ENCODE measurements around the gene P4HA3. TPM values are rescaled to one million over a fixed set of nuclear protein-coding genes. Genes with fewer than 3 reads are reported as not detected.

Gene P4HA3
- total RNA-seq, 4 donors from 2014 or later = 0.42 TPM; not detected in 3

DNA sequence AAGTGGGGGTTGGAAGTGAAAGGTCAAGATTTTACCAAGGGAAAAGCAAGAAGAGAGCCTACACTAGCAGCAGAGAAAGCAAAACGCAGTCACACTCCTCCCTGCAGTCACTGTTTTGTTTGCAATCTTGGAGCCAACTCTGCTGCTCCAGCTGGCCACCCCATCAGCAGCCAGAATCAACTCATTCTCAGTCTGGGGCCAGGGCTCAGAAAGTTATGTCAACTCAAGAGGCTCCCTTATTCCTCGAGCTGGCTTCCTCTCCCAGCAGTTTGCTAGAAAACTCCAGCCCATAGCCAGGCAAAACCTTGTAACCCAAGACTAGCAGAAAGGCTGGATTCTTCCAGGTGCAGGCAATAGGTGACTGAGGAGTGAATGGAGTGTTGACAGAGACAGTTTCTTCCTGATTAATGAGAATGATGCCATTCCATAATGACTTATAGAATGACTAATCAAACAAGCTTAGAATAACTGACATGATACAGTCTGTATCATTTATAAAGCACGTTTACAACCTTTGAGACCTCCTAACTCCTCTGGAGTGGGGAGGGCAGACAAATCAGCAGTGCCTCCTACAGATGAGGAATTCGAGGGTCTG lies 53.4 kb downstream of the P4HA3 start:
- no peak for TF ChIP-seq POLR2A (IDR thresholded peaks at IDR 0.05)
- TF ChIP-seq POLR2AphosphoS5 (IDR thresholded peaks at IDR 0.05) = no peak
- TF ChIP-seq, protein P1, sequence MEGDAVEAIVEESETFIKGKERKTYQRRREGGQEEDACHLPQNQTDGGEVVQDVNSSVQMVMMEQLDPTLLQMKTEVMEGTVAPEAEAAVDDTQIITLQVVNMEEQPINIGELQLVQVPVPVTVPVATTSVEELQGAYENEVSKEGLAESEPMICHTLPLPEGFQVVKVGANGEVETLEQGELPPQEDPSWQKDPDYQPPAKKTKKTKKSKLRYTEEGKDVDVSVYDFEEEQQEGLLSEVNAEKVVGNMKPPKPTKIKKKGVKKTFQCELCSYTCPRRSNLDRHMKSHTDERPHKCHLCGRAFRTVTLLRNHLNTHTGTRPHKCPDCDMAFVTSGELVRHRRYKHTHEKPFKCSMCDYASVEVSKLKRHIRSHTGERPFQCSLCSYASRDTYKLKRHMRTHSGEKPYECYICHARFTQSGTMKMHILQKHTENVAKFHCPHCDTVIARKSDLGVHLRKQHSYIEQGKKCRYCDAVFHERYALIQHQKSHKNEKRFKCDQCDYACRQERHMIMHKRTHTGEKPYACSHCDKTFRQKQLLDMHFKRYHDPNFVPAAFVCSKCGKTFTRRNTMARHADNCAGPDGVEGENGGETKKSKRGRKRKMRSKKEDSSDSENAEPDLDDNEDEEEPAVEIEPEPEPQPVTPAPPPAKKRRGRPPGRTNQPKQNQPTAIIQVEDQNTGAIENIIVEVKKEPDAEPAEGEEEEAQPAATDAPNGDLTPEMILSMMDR (IDR thresholded peaks at IDR 0.05) = no peak
- no peak for TF ChIP-seq EP300 (IDR thresholded peaks at IDR 0.05)
- 51% methylated on average over 4 of the region's 4 CpGs for WGBS
- Histone ChIP-seq H3K27ac (no peak overlapping the region), H3K4me3 (no peak overlapping the region), H3K36me3 (peaks cover 22% of the 10 kb centered on the region), H3K9me3 (no peaks in the 10 kb centered on the region), H3K4me1 (peaks cover 4% of the 10 kb centered on the region), H3K27me3 (no peaks in the 10 kb centered on the region)
- DNase-seq (ENCODE audit: low spot score in 2 of 2) = no peak

DNA sequence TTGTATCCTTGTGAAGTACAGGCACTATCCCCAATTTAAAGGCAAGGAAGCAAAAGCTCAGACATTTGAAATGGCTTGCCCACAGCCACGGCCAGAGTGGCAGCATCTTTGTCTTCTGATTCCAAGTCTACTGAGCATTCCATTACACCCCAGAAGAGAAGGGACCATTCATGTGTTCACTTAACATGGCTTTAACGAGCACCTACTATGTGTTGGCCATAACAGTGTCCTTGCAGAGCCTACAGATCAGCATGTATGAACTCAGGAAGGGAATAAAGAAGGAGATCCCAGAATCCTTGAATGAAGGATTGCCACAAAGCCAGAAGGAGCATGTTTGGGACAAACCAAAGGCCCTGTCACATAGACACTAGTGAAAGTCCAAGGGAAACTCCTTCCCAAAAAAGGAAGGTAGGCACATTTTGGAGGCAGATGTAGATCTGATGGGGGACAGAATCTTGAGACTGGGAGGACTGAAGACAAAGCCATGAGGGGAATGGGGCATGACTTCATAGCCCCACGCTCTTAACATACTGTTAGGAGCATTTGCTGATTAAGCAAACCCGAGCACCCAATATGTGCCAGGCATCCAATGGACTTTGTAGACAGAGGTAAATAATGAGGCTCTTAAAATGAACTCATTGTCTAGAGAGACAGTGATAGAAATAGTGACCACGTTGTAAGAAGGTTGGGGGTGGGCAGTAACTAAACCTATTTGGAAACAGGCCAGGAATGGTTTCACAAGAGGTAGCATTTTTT lies 54.9 kb downstream of the P4HA3 start:
- Histone ChIP-seq H3K27me3 (no peaks in the 10 kb centered on the region), H3K4me3 (no peak overlapping the region), H3K9me3 (no peaks in the 10 kb centered on the region), H3K4me1 (peaks cover 4% of the 10 kb centered on the region), H3K36me3 (peaks cover 37% of the 10 kb centered on the region), H3K27ac (no peak overlapping the region)
- no peak for DNase-seq (ENCODE audit: low spot score in 2 of 2)
- 81% methylated on average over 5 of the region's 5 CpGs for WGBS
- TF ChIP-seq POLR2AphosphoS5 (IDR thresholded peaks at IDR 0.05) (no peak), POLR2A (IDR thresholded peaks at IDR 0.05) (no peak), EP300 (IDR thresholded peaks at IDR 0.05) (no peak)
- TF ChIP-seq, protein P1 (IDR thresholded peaks at IDR 0.05) = no peak

DNA sequence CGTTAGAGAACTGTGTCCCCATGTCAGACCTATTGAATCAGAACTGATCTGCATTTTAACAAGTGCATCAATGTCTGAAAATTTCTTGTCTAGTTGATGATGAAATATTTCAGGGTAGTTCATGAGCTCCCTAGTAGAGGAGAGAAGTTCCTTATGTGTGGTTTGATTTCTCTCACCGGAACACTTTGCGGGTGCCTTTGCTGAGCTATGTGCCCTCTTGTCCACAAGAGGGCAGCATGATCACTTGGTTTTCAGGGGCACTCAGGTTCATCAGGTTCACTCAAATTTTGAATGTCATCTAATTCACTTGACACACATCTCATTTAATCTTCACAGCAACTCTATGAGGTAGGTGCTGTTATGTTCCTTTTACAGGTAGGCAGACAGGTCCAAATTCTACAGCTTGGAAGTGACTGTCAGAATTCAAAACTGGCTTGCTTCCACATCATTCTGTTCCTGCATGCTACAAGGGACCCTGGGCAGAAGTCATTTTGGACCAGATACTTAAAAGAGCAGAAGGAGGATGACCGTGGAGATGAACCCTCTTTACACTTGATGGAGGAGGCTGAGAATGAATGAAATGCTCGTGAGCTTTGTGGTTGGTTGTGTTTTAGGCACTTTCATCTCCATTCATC lies 55.6 kb downstream of the P4HA3 start:
- Histone ChIP-seq H3K4me1 (peaks cover 4% of the 10 kb centered on the region), H3K27ac (no peak overlapping the region), H3K4me3 (no peak overlapping the region), H3K27me3 (no peaks in the 10 kb centered on the region), H3K36me3 (peaks cover 44% of the 10 kb centered on the region), H3K9me3 (no peaks in the 10 kb centered on the region)
- WGBS = 48% methylated on average over 5 of the region's 5 CpGs
- TF ChIP-seq, protein P1 (IDR thresholded peaks at IDR 0.05) = peak; percentile 77 to 89
- TF ChIP-seq POLR2A (IDR thresholded peaks at IDR 0.05) = no peak
- no peak for DNase-seq (ENCODE audit: low spot score in 2 of 2)

DNA sequence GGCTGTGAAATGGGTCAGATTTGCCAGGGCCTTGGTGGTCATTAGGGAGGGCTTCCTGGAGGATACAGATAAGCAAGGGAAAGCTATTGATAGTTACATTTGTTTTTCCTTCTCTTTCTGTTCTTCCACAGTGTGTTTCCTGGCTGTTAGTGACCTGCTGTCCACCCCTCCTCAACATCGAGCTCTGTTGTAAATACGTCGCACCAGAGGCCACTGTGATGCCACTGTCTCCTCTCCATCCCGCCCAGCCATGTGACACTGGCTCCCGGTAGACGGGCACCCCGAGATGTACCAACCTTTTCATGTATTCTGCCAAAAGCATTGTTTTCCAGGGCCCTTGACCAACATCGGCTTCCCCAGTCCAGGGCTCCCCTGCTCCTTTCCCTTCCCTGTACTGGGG lies 58.1 kb downstream of the P4HA3 start:
- Histone ChIP-seq H3K9me3 (no peaks in the 10 kb centered on the region), H3K4me3 (no peak overlapping the region), H3K27ac (no peak overlapping the region), H3K27me3 (no peaks in the 10 kb centered on the region), H3K36me3 (peaks cover 68% of the 10 kb centered on the region), H3K4me1 (peaks cover 4% of the 10 kb centered on the region)
- TF ChIP-seq, protein P1 (IDR thresholded peaks at IDR 0.05) = no peak
- TF ChIP-seq POLR2AphosphoS5 (IDR thresholded peaks at IDR 0.05) = no peak
- TF ChIP-seq POLR2A (IDR thresholded peaks at IDR 0.05) = no peak
- no peak for TF ChIP-seq EP300 (IDR thresholded peaks at IDR 0.05)
- DNase-seq (ENCODE audit: low spot score in 2 of 2) = no peak
- WGBS = 76% methylated on average over 8 of the region's 8 CpGs

DNA sequence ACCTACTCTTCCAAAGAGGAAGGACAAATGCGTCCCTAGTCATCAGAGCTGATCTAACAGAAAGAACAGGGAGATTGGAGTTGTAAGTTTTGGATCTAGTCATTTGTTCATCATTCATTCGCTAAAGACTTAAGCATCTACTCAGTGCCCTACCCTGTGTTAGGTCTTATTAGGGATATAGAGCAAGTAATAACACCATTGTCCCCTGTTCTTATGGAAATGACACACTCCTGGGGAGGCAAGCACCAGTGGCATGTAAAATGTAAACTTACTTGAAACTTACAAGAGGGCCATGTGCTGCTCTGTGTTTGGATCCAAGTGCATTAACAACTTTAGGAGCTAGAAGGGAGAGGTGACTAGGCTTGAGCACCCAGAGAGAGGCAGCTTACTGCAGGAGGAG lies 61.9 kb downstream of the P4HA3 start:
- no peak for TF ChIP-seq EP300 (IDR thresholded peaks at IDR 0.05)
- TF ChIP-seq POLR2A (IDR thresholded peaks at IDR 0.05) = no peak
- TF ChIP-seq POLR2AphosphoS5 (IDR thresholded peaks at IDR 0.05) = no peak
- no peak overlapping the region for H3K27ac ChIP-seq
- 89% methylated on average over 2 of the region's 2 CpGs for WGBS
- no peak for DNase-seq (ENCODE audit: low spot score in 2 of 2)
- H3K27me3 ChIP-seq = no peaks in the 10 kb centered on the region
- H3K4me1 ChIP-seq = no peaks in the 10 kb centered on the region
- no peak overlapping the region for H3K4me3 ChIP-seq
- H3K9me3 ChIP-seq = no peaks in the 10 kb centered on the region
- peaks cover 86% of the 10 kb centered on the region for H3K36me3 ChIP-seq

All from suprapubic skin (tissue), 4 donors.